ENCODE measurements around the gene SPOCK2. TPM values are rescaled to one million over a fixed set of nuclear protein-coding genes. Genes with fewer than 3 reads are reported as not detected.

SPOCK2 gene
- total RNA-seq, 3 donors from 2014 or later, result 3.9 to 4.5 (median 4.1) TPM

DNA sequence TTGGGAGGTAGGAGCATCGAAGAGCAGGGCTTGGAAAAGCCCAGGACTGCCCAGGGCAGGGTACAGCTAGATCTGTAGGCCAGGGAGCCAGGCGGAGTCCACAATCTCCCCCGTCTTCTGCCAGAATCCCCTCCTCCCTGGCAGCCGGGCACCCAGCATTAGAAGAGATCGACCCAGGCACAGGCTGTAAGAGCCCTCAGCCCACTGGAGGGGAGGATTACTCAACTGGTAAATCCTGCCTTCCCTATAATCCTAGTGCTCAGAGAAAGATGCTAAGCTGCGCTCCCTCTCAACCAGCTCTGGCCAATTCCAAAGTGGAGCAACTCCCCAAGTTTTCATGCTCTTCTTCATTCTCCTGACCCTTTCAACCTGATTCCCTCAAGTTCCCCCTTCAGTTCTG lies 3.2 kb downstream of the SPOCK2 start:
- TF ChIP-seq POLR2A (IDR thresholded peaks at IDR 0.05) (no peak), POLR2AphosphoS5 (IDR thresholded peaks at IDR 0.05) (no peak)
- TF ChIP-seq, protein P1, sequence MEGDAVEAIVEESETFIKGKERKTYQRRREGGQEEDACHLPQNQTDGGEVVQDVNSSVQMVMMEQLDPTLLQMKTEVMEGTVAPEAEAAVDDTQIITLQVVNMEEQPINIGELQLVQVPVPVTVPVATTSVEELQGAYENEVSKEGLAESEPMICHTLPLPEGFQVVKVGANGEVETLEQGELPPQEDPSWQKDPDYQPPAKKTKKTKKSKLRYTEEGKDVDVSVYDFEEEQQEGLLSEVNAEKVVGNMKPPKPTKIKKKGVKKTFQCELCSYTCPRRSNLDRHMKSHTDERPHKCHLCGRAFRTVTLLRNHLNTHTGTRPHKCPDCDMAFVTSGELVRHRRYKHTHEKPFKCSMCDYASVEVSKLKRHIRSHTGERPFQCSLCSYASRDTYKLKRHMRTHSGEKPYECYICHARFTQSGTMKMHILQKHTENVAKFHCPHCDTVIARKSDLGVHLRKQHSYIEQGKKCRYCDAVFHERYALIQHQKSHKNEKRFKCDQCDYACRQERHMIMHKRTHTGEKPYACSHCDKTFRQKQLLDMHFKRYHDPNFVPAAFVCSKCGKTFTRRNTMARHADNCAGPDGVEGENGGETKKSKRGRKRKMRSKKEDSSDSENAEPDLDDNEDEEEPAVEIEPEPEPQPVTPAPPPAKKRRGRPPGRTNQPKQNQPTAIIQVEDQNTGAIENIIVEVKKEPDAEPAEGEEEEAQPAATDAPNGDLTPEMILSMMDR (IDR thresholded peaks at IDR 0.05), result no peak
- H3K27ac ChIP-seq, result no peak overlapping the region
- no peaks in the 10 kb centered on the region for H3K9me3 ChIP-seq
- peaks cover 7 to 11% of the 10 kb centered on the region in 2 donors for H3K4me1 ChIP-seq
- no peaks in the 10 kb centered on the region for H3K36me3 ChIP-seq
- intact Hi-C loops (cut with DNase I; ENCODE audit: low total_unique reads), result no loop called here
- no peak overlapping the region for H3K4me3 ChIP-seq
- no peak for DNase-seq (ENCODE audit: low spot score in 2 of 2)
- peaks cover 0 to 21% of the 10 kb centered on the region in 2 donors for H3K27me3 ChIP-seq

DNA sequence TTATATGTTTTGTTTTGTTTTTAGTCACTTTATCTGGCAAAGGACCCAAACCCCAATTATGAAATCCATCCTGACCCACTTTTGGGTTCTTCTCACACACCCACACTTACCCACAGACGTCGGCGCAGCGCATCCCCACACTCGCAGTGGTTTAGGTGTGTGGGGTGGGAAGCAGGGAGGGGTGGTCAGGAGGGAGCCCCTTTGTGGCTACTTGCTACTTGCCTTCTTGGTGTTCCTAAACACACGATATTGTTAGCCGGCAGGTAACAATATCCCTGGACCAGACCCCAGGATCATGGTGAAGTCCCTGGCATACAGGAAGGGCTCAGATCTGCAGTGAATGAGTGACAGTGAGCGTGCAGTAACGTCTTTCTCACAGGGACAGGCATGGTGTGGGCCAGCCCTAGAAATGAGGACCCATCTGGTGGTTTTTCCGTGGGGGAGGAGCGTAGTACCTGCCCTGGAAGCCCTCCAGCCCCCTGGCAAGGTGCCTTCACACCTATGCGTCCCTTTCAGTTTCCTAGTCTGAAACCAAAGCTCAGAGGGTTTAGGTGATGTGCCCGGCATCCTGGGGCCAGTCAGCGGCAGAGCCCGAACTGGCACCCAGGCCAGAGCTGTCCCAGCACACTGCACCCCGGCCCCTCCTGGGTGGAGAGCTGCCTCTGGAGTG lies 4.4 kb downstream of the SPOCK2 start:
- no peak for DNase-seq (ENCODE audit: low spot score in 2 of 2)
- peaks cover 0 to 20% of the 10 kb centered on the region in 2 donors for H3K27me3 ChIP-seq
- intact Hi-C loops (cut with DNase I; ENCODE audit: low total_unique reads), result no loop called here
- H3K4me3 ChIP-seq, result no peak overlapping the region
- TF ChIP-seq POLR2A (IDR thresholded peaks at IDR 0.05) (no peak), POLR2AphosphoS5 (IDR thresholded peaks at IDR 0.05) (no peak)
- TF ChIP-seq, protein P1 (IDR thresholded peaks at IDR 0.05), result no peak
- H3K9me3 ChIP-seq, result no peaks in the 10 kb centered on the region
- no peak overlapping the region for H3K27ac ChIP-seq
- no peaks in the 10 kb centered on the region for H3K36me3 ChIP-seq
- peaks cover 7 to 11% of the 10 kb centered on the region in 2 donors for H3K4me1 ChIP-seq

DNA sequence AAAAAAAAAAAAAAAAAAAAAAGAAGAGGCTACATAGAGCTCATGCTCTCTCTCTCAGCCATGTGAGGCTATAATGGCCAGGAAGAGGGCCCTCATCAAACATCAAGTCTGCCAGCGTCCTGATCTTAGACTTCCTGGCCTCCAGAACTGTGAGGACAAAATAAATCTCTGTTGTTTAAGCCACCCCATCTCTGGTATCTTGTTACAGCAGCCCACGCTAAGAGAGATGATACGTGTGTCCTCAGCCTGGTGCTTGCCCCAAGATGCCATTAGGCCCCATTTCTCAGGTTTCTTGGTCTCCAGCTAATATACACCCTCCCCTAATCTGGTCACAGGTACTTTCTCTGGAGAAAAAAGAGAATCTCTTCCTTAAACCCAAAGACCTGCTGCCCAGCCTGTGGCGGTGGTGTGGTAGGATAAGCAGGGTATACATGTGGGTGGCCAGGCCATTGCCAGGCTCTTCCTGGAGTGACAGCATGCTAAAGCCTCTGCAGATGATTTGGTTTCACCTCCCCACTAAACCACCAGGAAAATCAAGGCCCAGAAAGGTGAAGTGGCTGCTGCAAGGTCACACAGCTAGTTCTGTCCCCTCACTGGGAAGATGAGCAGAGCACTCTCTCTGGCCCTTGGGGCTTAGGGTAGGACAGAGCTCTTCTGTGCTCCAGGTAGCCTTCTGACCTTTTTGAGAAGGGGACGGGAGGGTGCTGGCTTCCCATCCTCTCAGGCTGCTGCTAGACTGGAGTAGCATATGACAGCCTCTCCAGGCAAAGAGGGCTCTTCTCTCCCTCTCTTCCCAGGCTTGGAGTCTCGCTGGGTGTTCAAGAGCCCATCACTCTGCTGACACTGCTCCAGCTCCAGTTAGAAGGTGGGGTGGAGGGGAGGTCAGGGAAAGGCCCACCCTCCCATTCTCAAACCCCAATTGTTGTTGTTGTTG lies 5.2 kb downstream of the SPOCK2 start:
- Histone ChIP-seq H3K4me3 (no peak overlapping the region), H3K27me3 (peaks cover 0 to 14% of the 10 kb centered on the region in 2 donors), H3K27ac (no peak overlapping the region), H3K36me3 (no peaks in the 10 kb centered on the region), H3K4me1 (peaks cover 6 to 11% of the 10 kb centered on the region in 2 donors), H3K9me3 (no peaks in the 10 kb centered on the region)
- intact Hi-C loops (cut with DNase I; ENCODE audit: low total_unique reads), result no loop called here
- DNase-seq (ENCODE audit: low spot score in 2 of 2), result no peak
- TF ChIP-seq, protein P1 (IDR thresholded peaks at IDR 0.05), result no peak
- TF ChIP-seq POLR2A (IDR thresholded peaks at IDR 0.05) (no peak), POLR2AphosphoS5 (IDR thresholded peaks at IDR 0.05) (no peak)

DNA sequence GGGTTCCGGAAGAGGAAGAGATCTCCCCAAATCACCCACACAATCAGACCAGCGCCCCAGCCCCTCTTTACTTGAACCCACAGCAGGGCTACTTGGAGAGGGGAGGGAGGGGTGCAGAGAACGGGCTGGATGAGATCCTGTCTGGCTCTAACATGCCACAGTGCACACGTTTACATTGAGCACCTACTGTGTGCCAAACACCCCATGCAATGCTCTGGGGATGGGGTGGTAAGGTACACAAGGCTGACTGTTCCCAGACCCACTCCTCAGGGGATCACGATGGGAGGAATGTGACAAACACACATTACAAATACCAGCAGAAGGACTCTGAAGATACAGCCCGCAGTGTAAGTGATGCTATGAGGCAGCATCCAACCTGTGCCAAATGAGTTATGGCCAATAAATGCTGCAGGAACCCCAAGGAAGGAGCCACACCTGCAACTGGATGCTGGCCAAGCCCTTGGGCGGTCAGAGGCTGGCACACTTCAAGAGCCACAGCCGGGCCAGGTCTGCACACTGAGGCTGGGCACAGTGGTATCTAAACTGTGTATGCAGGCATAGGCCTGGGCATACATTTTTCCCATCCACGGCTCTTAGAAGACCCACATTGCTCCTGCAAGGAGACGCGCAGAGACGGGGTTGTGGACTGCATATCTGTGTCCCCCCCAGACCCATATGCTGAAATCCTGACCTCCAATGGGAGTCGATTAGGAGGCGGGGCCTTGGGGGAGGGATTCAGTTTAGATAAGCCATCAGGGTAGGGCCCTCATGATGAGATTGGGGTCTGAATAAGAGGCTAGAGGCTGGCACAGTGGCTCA lies 6.4 kb downstream of the SPOCK2 start:
- peak in 1 of 2 donors; percentile 51 for DNase-seq (ENCODE audit: low spot score in 2 of 2)
- TF ChIP-seq, protein P1 (IDR thresholded peaks at IDR 0.05), result no peak
- TF ChIP-seq POLR2AphosphoS5 (IDR thresholded peaks at IDR 0.05) (no peak), POLR2A (IDR thresholded peaks at IDR 0.05) (no peak)
- Histone ChIP-seq H3K9me3 (no peaks in the 10 kb centered on the region), H3K4me3 (no peak overlapping the region), H3K36me3 (no peaks in the 10 kb centered on the region), H3K4me1 (no peaks in the 10 kb centered on the region), H3K27ac (no peak overlapping the region), H3K27me3 (peaks cover 0 to 3% of the 10 kb centered on the region in 2 donors)
- intact Hi-C loops (cut with DNase I; ENCODE audit: low total_unique reads), result no loop called here
